Activated effector memory CD4-positive, alpha-beta T cell treated with anti-CD3 and anti-CD28 coated beads, Interleukin-2, amount 50 U/mL, for 16 hours (primary cell): ENCODE results near the gene CCSER1.
"Not testable (repeated sequence)": the region's sequence is repeated elsewhere in the genome, so short reads cannot be mapped to it uniquely, and the experiment has no call there.

Experiments
- DNase-seq: peaks from one replicate; pipeline ENCODE4 v3.0.0-alpha.2; 2020

The CCSER1 gene

GRCh38 chr4:91319556-91320268, 1192.5 kb downstream of the CCSER1 start:
- DNase-seq, result no peak

- no peak for DNase-seq
Observed at GRCh38 chr4:91322961-91323360, 1195.8 kb downstream of the CCSER1 start.

- no peak for DNase-seq
Observed at GRCh38 chr4:91325495-91325894, 1198.3 kb downstream of the CCSER1 start.

GRCh38 chr4:91326167-91326566, 1199.0 kb downstream of the CCSER1 start:
- not testable (repeated sequence) for DNase-seq

- no peak for DNase-seq
Observed at GRCh38 chr4:91330555-91331137, 1203.5 kb downstream of the CCSER1 start.

- no peak for DNase-seq
Observed at GRCh38 chr4:91340822-91341221, 1213.6 kb downstream of the CCSER1 start.

GRCh38 chr4:91345632-91346031, 1218.4 kb downstream of the CCSER1 start:
- no peak for DNase-seq

GRCh38 chr4:91356496-91356895, 1229.3 kb downstream of the CCSER1 start:
- not testable (repeated sequence) for DNase-seq

GRCh38 chr4:91358016-91358415, 1230.8 kb downstream of the CCSER1 start:
- DNase-seq, result not testable (repeated sequence)

GRCh38 chr4:91358621-91359020, 1231.4 kb downstream of the CCSER1 start:
- not testable (repeated sequence) for DNase-seq

- no peak for DNase-seq
Observed at GRCh38 chr4:91359041-91360031, 1232.1 kb downstream of the CCSER1 start.

GRCh38 chr4:91362125-91362524, 1234.9 kb downstream of the CCSER1 start:
- DNase-seq, result no peak

- DNase-seq, result no peak
Observed at GRCh38 chr4:91366554-91366953, 1239.4 kb downstream of the CCSER1 start.

GRCh38 chr4:91369116-91369515, 1241.9 kb downstream of the CCSER1 start:
- DNase-seq, result no peak

GRCh38 chr4:91373546-91373945, 1246.4 kb downstream of the CCSER1 start:
- no peak for DNase-seq

- not testable (repeated sequence) for DNase-seq
Observed at GRCh38 chr4:91405431-91405830, 1278.2 kb downstream of the CCSER1 start.

GRCh38 chr4:91422011-91422410, 1294.8 kb downstream of the CCSER1 start:
- DNase-seq, result no peak

- no peak for DNase-seq
Observed at GRCh38 chr4:91426725-91427124, 1299.5 kb downstream of the CCSER1 start.

GRCh38 chr4:91427171-91427570, 1300.0 kb downstream of the CCSER1 start:
- DNase-seq, result no peak

GRCh38 chr4:91434631-91435030, 1307.4 kb downstream of the CCSER1 start:
- no peak for DNase-seq

- DNase-seq, result no peak
Observed at GRCh38 chr4:91436556-91436955, 1309.4 kb downstream of the CCSER1 start.

- no peak for DNase-seq
Observed at GRCh38 chr4:91447168-91447567, 1320.0 kb downstream of the CCSER1 start.

GRCh38 chr4:91448668-91449330, 1321.6 kb downstream of the CCSER1 start:
- no peak for DNase-seq
